Vagina (tissue), 2 donors: ENCODE measurements around the gene SOCS1. TPM values are rescaled to one million over a fixed set of nuclear protein-coding genes. Genes with fewer than 3 reads are reported as not detected.

Experiments
- DNase-seq, 2 donors: peaks; one replicate each; pipeline ENCODE4 v3.0.0-alpha.2; 2017; ENCODE audit errors: extremely low spot score in 2 of 2
- H3K27ac ChIP-seq: fragments of 200-600 bp; sonication (generic); one replicate; pipeline ENCODE4 v1.5.1; 2019
- H3K27me3 ChIP-seq: fragments of 200-600 bp; sonication (generic); one replicate; pipeline ENCODE4 v1.5.1; 2019
- H3K36me3 ChIP-seq, 2 donors: fragments of 200-600 bp; sonication (generic); one replicate each; pipeline ENCODE4 v1.5.1; 2017 to 2019
- H3K4me1 ChIP-seq: fragments of 200-600 bp; sonication (generic); one replicate; pipeline ENCODE4 v1.5.1; 2019
- H3K4me3 ChIP-seq, 2 donors: fragments of 200-600 bp; sonication (generic); 1 replicate in 1 of 2; 2 replicates in 1 of 2; pipeline ENCODE4 v1.5.1; 2016 to 2019
- H3K9me3 ChIP-seq: fragments of 200-600 bp; sonication (generic); one replicate; pipeline ENCODE4 v1.5.1; 2019
- POLR2A ChIP-seq, 2 donors: fragments of 450-650 bp; IDR thresholded peaks; one replicate each; pipeline ENCODE4 v1.6.1; 2017; ENCODE audit warnings: antibody characterized with exemption in 2 of 2, mild to moderate bottlenecking in 2 of 2, moderate library complexity in 2 of 2
- POLR2AphosphoS5 ChIP-seq, 2 donors: sonication (generic); formaldehyde crosslinking; IDR thresholded peaks; one replicate each; pipeline ENCODE4 v1.9.0; 2017; ENCODE audit warnings: antibody characterized with exemption in 2 of 2, mild to moderate bottlenecking in 2 of 2, low read depth in 1 of 2; ENCODE audit not compliant: insufficient read depth in 1 of 2
- intact Hi-C: fragments of 100-400 bp; cut with DNase I; formaldehyde crosslinking; loops from one replicate; pipeline ENCODE4 v1.15.1; 2023
- total RNA-seq: library from RNA; depleted of rRNA; stranded (reverse); fragments of >200 nt; gene quantifications from one replicate; pipeline ENCODE4 v1.2.3, GENCODE V29; 2016
- TF ChIP-seq, protein P1 (sequence below), 3 experiments: fragments of 450-650 bp in 2 of 3; fragments of 200-600 bp in 1 of 3; sonication (generic) in 1 of 3; IDR thresholded peaks; one replicate each; pipeline ENCODE4 v1.5.1; 2017 to 2019; ENCODE audit warnings: antibody characterized with exemption in 3 of 3, mild to moderate bottlenecking in 2 of 3, moderate library complexity in 2 of 3

Gene SOCS1
- total RNA-seq, 1 donor from 2014 or later = 22.1 TPM

DNA sequence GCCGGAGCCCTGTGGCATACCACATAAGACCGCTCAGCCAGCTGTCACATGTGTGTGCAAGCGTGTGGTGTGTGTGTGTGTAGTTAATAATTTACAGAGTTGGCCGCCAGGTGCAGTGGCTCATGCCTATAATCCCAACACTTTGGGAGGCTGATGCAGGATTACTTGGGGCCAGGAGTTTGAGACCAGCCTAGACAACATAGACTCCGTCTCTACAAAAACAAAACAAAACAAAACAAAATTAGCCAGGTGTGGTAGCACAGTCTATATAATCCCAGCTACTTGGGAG is 20.4 kb downstream of the SOCS1 start:
- DNase-seq = no peak
- Histone ChIP-seq H3K4me1 (peaks cover 7% of the 10 kb centered on the region), H3K9me3 (no peaks in the 10 kb centered on the region), H3K27me3 (no peaks in the 10 kb centered on the region), H3K4me3 (no peak overlapping the region), H3K27ac (no peak overlapping the region), H3K36me3 (no peaks in the 10 kb centered on the region)
- intact Hi-C loops = no loop called here
- TF ChIP-seq POLR2AphosphoS5 (IDR thresholded peaks at IDR 0.05; ENCODE audit: insufficient read depth in 1 of 2, low read depth in 1 of 2) (no peak), POLR2A (IDR thresholded peaks at IDR 0.05) (no peak)
- TF ChIP-seq, protein P1, sequence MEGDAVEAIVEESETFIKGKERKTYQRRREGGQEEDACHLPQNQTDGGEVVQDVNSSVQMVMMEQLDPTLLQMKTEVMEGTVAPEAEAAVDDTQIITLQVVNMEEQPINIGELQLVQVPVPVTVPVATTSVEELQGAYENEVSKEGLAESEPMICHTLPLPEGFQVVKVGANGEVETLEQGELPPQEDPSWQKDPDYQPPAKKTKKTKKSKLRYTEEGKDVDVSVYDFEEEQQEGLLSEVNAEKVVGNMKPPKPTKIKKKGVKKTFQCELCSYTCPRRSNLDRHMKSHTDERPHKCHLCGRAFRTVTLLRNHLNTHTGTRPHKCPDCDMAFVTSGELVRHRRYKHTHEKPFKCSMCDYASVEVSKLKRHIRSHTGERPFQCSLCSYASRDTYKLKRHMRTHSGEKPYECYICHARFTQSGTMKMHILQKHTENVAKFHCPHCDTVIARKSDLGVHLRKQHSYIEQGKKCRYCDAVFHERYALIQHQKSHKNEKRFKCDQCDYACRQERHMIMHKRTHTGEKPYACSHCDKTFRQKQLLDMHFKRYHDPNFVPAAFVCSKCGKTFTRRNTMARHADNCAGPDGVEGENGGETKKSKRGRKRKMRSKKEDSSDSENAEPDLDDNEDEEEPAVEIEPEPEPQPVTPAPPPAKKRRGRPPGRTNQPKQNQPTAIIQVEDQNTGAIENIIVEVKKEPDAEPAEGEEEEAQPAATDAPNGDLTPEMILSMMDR (IDR thresholded peaks at IDR 0.05) = no peak

DNA sequence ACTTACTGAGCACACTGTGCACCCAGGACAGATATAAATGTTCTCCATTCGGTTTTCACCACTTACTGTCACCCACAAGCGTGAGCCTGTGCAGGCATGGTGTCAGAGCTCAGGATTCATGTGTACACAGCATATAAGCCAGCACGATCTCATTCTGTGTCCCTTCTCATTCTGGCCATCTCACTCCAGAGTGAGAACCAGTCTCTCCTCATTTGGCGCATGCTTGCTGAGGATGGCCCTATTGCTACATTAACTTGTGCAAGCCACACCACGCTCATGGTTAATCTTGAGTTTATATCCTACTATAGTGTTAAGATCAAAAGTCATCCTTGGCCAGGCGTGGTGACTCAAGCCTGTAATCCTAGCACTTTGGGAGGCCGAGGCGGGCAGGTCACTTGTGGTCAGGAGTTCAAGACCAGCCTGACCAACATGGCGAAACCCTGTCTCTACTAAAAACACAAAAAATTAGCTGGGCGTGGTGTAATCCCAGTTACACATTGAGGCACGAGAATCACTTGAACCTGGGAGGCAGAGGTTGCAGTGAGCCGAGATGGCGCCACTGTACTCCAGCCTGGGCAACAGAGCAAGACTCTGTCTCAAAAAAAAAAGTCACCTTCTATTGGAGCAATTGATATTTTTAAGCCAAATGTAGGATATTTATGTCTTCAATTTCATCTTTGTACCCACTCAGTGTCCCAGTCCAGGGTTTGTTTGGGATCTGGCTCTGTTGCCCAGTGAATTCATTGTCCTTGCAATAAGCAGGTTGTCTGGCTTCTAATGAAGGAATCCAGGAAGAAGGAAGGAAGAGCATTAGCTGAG is 20.9 kb downstream of the SOCS1 start:
- intact Hi-C loops = no loop called here
- no peak overlapping the region for H3K4me3 ChIP-seq
- H3K9me3 ChIP-seq = no peaks in the 10 kb centered on the region
- TF ChIP-seq POLR2AphosphoS5 (IDR thresholded peaks at IDR 0.05; ENCODE audit: insufficient read depth in 1 of 2, low read depth in 1 of 2) = no peak
- H3K4me1 ChIP-seq = peaks cover 7% of the 10 kb centered on the region
- no peaks in the 10 kb centered on the region for H3K36me3 ChIP-seq
- no peak overlapping the region for H3K27ac ChIP-seq
- DNase-seq = no peak
- no peaks in the 10 kb centered on the region for H3K27me3 ChIP-seq

DNA sequence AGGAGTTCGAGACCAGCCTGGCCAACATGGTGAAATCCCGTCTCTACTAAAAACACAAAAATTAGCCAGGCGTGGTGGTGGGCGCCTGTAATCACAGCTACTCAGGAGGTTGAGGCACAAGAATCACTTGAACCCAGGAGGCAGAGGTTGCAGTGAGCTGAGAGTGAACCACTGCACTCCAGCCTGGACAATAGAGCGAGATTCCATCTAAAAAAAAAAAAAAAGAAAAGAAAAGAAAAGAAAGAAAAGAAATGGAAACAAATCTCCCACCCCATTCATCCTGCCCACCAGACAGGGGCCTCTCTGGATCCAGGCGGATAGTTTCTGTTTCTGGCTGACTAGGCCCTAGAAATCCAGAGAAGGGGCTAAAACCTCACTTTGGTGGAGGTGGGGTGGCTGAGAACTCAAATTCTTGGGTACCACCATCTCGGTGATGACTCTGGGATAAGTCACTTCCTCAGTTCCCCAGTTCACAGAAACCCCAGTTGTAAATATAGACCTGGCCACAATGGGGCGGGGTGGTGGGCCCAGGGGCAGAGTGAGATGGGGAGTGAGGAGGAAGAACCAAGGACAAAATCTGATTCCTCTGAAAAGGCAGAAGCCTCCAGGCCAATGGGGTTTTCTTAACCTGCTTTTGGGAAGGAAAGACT is 22.2 kb downstream of the SOCS1 start:
- intact Hi-C loops = no loop called here
- no peak for DNase-seq
- Histone ChIP-seq H3K27ac (no peak overlapping the region), H3K9me3 (no peaks in the 10 kb centered on the region), H3K4me1 (peaks cover 7% of the 10 kb centered on the region), H3K27me3 (no peaks in the 10 kb centered on the region), H3K36me3 (no peaks in the 10 kb centered on the region), H3K4me3 (no peak overlapping the region)
- TF ChIP-seq, protein P1 (IDR thresholded peaks at IDR 0.05) = no peak

DNA sequence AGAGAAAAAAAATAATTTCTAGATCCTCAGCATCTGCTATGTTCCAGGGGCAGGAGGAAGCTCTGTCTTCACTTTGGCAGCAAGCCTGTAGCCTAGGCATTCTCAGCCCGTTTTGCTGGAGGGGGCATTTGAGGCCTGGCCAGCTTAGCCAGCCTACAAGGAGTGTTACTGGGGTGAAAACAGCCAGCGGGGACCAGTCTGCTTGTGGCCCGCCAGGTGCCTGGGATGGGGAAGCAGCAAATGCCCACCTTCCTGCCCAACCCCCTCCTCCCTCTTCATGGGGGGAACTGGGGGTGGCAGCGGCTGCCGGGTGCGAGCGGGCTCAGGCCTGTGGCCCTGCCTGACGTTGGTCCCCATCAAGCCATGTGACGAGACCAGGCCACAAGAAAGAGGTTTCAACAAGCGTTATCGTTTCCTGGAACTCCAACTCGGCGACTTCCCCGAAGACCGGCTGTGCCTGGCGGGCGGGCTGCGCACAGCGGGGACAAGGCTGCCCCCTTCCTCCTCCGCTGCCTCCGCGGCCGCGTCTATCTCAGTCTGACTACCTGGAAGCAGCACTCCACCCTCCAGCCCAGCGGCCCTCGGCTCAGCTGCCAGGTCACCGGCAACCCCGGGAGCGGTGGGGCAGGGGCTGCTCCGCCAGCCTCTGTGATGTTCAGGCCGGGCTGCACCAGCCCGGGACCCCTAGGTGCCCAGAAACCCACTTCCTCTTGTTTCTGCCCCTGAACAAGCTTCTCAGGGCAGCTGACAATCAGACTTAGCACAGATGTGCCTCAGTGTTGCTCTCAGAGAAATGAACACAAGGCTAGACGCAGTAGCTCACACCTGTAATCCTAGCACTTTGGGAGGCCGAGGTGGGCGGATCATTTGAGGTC is 22.9 kb downstream of the SOCS1 start:
- no peak overlapping the region for H3K4me3 ChIP-seq
- no peaks in the 10 kb centered on the region for H3K27me3 ChIP-seq

DNA sequence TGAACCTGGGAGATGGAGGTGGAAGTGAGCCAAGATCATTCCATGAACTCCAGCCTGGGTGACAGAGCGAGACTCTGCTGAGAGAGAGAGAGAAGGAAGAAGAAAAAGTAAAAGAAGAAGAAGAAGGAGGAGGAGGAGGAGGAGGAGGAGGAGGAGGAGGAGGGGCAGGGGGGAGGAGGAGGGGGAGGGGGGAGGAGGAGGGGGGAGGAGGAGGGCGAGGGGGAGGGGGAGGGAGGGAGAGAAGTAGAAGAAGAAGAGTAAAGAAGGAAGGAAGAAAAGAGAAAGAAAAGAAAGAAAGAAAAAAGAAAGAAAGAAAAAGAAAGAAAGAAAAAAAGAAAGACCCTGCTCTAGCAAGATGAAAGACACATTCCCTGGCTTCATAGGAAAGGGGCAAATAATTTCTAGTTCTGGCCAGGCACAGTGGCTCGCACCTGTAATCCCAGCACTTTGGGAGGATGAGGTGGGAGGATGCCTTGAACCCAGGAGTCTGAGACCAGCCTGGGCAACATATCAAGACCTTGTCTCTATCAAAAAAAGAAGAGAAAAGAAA is 23.6 kb downstream of the SOCS1 start:
- no peak for DNase-seq
- Histone ChIP-seq H3K27ac (peak overlapping the region; percentile 9), H3K4me1 (peaks cover 7% of the 10 kb centered on the region), H3K36me3 (no peaks in the 10 kb centered on the region), H3K4me3 (no peak overlapping the region), H3K27me3 (no peaks in the 10 kb centered on the region), H3K9me3 (no peaks in the 10 kb centered on the region)
- intact Hi-C loops = no loop called here
- TF ChIP-seq POLR2AphosphoS5 (IDR thresholded peaks at IDR 0.05; ENCODE audit: insufficient read depth in 1 of 2, low read depth in 1 of 2) = no peak

More for the DNA sequence above, 22.9 kb downstream of the SOCS1 start:
- Histone ChIP-seq H3K9me3 (no peaks in the 10 kb centered on the region), H3K27ac (peak overlapping the region; percentile 9), H3K4me1 (peaks cover 7% of the 10 kb centered on the region), H3K36me3 (no peaks in the 10 kb centered on the region)
- no peak for DNase-seq
- TF ChIP-seq POLR2AphosphoS5 (IDR thresholded peaks at IDR 0.05; ENCODE audit: insufficient read depth in 1 of 2, low read depth in 1 of 2) = peak in 1 of 2 donors; percentile 69
- no peak for TF ChIP-seq POLR2A (IDR thresholded peaks at IDR 0.05)
- TF ChIP-seq, protein P1 (IDR thresholded peaks at IDR 0.05) = no peak
- intact Hi-C loops = no loop called here
